Measurements from ENCODE around the gene CC2D1A.

- TF ChIP-seq, protein P1, sequence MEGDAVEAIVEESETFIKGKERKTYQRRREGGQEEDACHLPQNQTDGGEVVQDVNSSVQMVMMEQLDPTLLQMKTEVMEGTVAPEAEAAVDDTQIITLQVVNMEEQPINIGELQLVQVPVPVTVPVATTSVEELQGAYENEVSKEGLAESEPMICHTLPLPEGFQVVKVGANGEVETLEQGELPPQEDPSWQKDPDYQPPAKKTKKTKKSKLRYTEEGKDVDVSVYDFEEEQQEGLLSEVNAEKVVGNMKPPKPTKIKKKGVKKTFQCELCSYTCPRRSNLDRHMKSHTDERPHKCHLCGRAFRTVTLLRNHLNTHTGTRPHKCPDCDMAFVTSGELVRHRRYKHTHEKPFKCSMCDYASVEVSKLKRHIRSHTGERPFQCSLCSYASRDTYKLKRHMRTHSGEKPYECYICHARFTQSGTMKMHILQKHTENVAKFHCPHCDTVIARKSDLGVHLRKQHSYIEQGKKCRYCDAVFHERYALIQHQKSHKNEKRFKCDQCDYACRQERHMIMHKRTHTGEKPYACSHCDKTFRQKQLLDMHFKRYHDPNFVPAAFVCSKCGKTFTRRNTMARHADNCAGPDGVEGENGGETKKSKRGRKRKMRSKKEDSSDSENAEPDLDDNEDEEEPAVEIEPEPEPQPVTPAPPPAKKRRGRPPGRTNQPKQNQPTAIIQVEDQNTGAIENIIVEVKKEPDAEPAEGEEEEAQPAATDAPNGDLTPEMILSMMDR (IDR thresholded peaks at IDR 0.05), result no peak
- no peak for TF ChIP-seq ZFX (IDR thresholded peaks at IDR 0.05; ENCODE audit: borderline replicate concordance)
Measured at GRCh38 chr19:13938301-13939064, 32.5 kb downstream of the CC2D1A start, which contains the start of gene PODNL1.
